Ascending aorta (tissue), 2 donors: ENCODE data around the gene POMGNT1. TPM values are rescaled to one million over a fixed set of nuclear protein-coding genes. Genes with fewer than 3 reads are reported as not detected.

Source experiments
- DNase-seq, 2 donors: peaks; one replicate each; pipeline ENCODE4 v3.0.0-alpha.2; 2019; ENCODE audit warnings: low spot score in 2 of 2
- H3K27ac ChIP-seq, 2 donors: fragments of 200-600 bp; sonication (generic); one replicate each; pipeline ENCODE4 v1.5.1; 2016 to 2017; ENCODE audit warnings: mild to moderate bottlenecking in 1 of 2
- H3K27me3 ChIP-seq: fragments of 200-600 bp; sonication (generic); one replicate; pipeline ENCODE4 v1.5.1; 2017
- H3K36me3 ChIP-seq, 2 donors: fragments of 200-600 bp; sonication (generic); one replicate each; pipeline ENCODE4 v1.5.1; 2016
- H3K4me1 ChIP-seq, 2 donors: fragments of 200-600 bp; sonication (generic); one replicate each; pipeline ENCODE4 v1.5.1; 2016 to 2017; ENCODE audit warnings: mild to moderate bottlenecking in 1 of 2
- H3K4me3 ChIP-seq, 2 donors: fragments of 200-600 bp; sonication (generic); one replicate each; pipeline ENCODE4 v1.5.1; 2016 to 2017; ENCODE audit warnings: mild to moderate bottlenecking in 1 of 2
- H3K9me3 ChIP-seq, 2 donors: fragments of 200-600 bp; sonication (generic); one replicate each; pipeline ENCODE4 v1.5.1; 2016
- CTCF ChIP-seq, 3 experiments: fragments of 200-600 bp in 2 of 3; fragments of 450-650 bp in 1 of 3; sonication (generic) in 2 of 3; IDR thresholded peaks; one replicate each; pipeline ENCODE4 v1.5.1; 2016 to 2019; ENCODE audit warnings: antibody characterized with exemption in 3 of 3, mild to moderate bottlenecking in 1 of 3, moderate library complexity in 1 of 3
- intact Hi-C: fragments of 100-400 bp; cut with DNase I; formaldehyde crosslinking; loops from one replicate; pipeline ENCODE4 v1.15.1; 2023
- total RNA-seq: library from RNA; depleted of rRNA; stranded (reverse); fragments of >200 nt; gene quantifications from one replicate; pipeline ENCODE4 v1.1.0, GENCODE V29; 2016

The POMGNT1 gene
- total RNA-seq, 1 donor from 2014 or later: 122 TPM

DNA sequence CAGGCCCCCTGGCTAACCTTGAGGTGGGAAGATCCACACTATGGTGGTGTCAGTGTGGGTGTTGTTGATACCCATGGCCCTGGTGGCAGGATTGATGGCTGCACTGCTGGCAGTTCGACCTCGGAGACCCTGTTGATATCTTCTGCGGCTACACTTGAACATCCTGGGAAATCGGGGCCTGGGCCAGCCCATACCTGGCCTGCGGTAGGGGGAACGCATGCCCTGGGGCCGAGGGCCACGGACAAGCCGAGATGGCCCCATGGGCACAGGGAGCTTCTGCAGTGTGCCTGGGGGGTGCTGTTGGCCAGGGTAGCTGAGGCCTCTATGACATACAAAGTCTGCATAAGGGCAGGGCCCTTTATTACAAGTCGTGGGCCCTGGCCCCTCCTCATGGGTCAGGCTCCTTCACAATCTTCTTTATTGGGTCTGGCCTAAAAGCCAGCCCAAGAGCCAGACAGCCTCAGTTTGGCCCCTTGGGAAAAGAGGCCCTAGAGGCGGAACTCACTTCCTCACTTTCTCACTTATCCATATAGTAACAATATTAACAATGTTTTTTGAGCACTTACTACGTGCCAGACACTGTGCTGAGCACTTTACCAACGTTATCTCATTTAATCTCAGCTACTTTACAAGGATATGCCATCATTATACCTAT is 21.9 kb downstream of the POMGNT1 start, which contains the start of gene P3R3URF:
TSS of gene P3R3URF (minus strand) at position 278 of the 655 bp plus-strand sequence. CDS start at position 261, 17 bp downstream.
- peak within 1 kb of the TSS; percentile 66 to 75 for H3K27ac ChIP-seq
- no peak for TF ChIP-seq CTCF (IDR thresholded peaks at IDR 0.05)
- no peak for DNase-seq
- H3K4me3 ChIP-seq: no peak within 1 kb of the TSS
- intact Hi-C loops: loop anchor here (10.0 kb wide), 1 partner anchor 492 kb away; the partner anchor contains the start of genes GPBP1L1 and TMEM69
- peaks cover 3 to 13% of the 10 kb centered on the region in 2 donors for H3K4me1 ChIP-seq
- H3K27me3 ChIP-seq: no peaks in the 10 kb centered on the region
- H3K36me3 ChIP-seq: no peaks in the 10 kb centered on the region
- H3K9me3 ChIP-seq: no peaks in the 10 kb centered on the region

DNA sequence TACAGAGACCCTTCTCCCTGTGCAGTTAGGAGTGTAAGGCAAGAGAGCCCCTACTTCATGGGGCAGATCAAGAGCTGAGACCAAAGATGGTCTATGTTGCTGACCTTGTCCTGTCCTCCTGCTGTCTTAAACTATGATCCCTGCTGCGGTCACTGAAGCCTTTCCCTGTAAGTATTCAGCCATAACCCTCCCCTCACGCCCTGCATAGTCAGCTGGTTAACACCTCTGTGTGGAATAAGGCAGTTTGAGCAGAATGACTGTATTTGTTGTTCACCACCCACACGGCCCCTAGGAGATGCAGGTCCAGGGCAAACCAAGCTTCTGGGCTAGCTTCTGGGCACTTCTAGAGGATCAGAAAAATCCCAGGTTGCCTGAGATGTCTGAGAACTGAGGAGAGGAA is 23.0 kb downstream of the POMGNT1 start:
- Histone ChIP-seq H3K27me3 (no peaks in the 10 kb centered on the region), H3K4me3 (no peak overlapping the region), H3K9me3 (no peaks in the 10 kb centered on the region), H3K4me1 (peaks cover 3 to 13% of the 10 kb centered on the region in 2 donors), H3K36me3 (no peaks in the 10 kb centered on the region), H3K27ac (peak overlapping the region; percentile 66 to 75)
- DNase-seq: no peak
- intact Hi-C loops: loop anchor here (2.0 to 10.0 kb wide), 2 partner anchors 42 to 490 kb away; partner anchors contain the start of genes GPBP1L1, PIK3R3 and TMEM69
- TF ChIP-seq CTCF (IDR thresholded peaks at IDR 0.05): no peak

- H3K27me3 ChIP-seq: no peaks in the 10 kb centered on the region
- H3K9me3 ChIP-seq: no peaks in the 10 kb centered on the region
- no peak for TF ChIP-seq CTCF (IDR thresholded peaks at IDR 0.05)
- DNase-seq: peak; percentile 36 to 80
- peak within 1 kb of the TSS; percentile 66 to 75 for H3K27ac ChIP-seq
- peak within 1 kb of the TSS in 1 of 2 donors; percentile 3 for H3K4me3 ChIP-seq
- intact Hi-C loops: loop anchor here (2.0 to 10.0 kb wide), 2 partner anchors 42 to 490 kb away; partner anchors contain the start of genes GPBP1L1, PIK3R3 and TMEM69
- H3K4me1 ChIP-seq: peaks cover 3 to 13% of the 10 kb centered on the region in 2 donors
- H3K36me3 ChIP-seq: no peaks in the 10 kb centered on the region
These were observed 23.6 kb downstream of the POMGNT1 start, which contains the start of gene TSPAN1 for GRCh38 chr1:46174448-46175231. Gene TSPAN1, plus strand, starts transcription at chr1:46175087. Its CDS starts 6,021 bp downstream, at chr1:46181108.

DNA sequence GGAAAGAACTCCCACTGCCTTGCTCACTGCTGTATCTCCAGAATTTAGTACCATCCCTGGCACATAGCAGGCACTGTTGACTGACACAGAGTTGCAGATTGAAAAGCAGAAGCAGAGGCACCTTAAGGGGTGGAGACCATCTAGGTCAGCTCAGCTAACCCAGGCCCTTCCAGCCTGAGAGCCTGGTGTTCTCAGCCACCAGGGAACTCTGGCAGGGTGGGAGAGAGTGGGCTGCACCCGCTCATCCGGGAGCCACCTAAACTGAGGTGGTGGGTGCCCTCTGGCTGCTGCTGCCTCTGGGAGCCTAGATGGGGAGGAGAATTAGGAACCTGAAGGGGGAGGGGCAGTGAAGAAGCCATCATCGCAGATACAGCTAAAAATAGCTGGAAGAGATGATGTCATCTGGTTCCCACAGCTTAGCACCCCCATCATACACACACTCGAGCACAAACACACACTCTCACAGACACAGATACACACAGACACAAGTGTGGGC is 24.8 kb downstream of the POMGNT1 start:
- no peaks in the 10 kb centered on the region for H3K9me3 ChIP-seq
- intact Hi-C loops: loop anchor here (10.0 kb wide), 1 partner anchor 489 kb away; the partner anchor contains the start of genes GPBP1L1 and TMEM69
- H3K4me1 ChIP-seq: peaks cover 3 to 13% of the 10 kb centered on the region in 2 donors
- H3K36me3 ChIP-seq: no peaks in the 10 kb centered on the region
- H3K4me3 ChIP-seq: no peak overlapping the region
- H3K27ac ChIP-seq: no peak overlapping the region
- DNase-seq: no peak
- no peak for TF ChIP-seq CTCF (IDR thresholded peaks at IDR 0.05)
- no peaks in the 10 kb centered on the region for H3K27me3 ChIP-seq

- H3K4me3 ChIP-seq: no peak overlapping the region
- H3K36me3 ChIP-seq: no peaks in the 10 kb centered on the region
- DNase-seq: no peak
- H3K4me1 ChIP-seq: peaks cover 3 to 16% of the 10 kb centered on the region in 2 donors
- no peak for TF ChIP-seq CTCF (IDR thresholded peaks at IDR 0.05)
- intact Hi-C loops: loop anchor here (10.0 kb wide), 1 partner anchor 488 kb away; the partner anchor contains the start of genes GPBP1L1 and TMEM69
- no peaks in the 10 kb centered on the region for H3K9me3 ChIP-seq
- H3K27ac ChIP-seq: no peak overlapping the region
- no peaks in the 10 kb centered on the region for H3K27me3 ChIP-seq
These were observed 25.9 kb downstream of the POMGNT1 start for GRCh38 chr1:46172321-46172720.
